Ramos (cell line): ENCODE results near the gene ATP13A2.

ENCODE experiments used
- in situ Hi-C: fragments of 300-500 bp; cut with MboI; formaldehyde crosslinking; loops from one replicate; pipeline ENCODE4 v1.14.3; 2022; ENCODE audit warnings: low sequenced_read_pairs; ENCODE audit not compliant: unreplicated experiment

The ATP13A2 gene

GRCh38 chr1:17033481-17033880 is 21.8 kb upstream of the ATP13A2 start:
- in situ Hi-C loops: no loop called here

GRCh38 chr1:17032741-17033140 is 21.0 kb upstream of the ATP13A2 start:
- in situ Hi-C loops: no loop called here

GRCh38 chr1:17031436-17031835 is 19.7 kb upstream of the ATP13A2 start:
- in situ Hi-C loops: no loop called here

- in situ Hi-C loops: no loop called here
These were observed 18.5 kb upstream of the ATP13A2 start for GRCh38 chr1:17030206-17030605.

GRCh38 chr1:17028662-17029188 is 17.0 kb upstream of the ATP13A2 start:
- in situ Hi-C loops: no loop called here

GRCh38 chr1:17027900-17028299 is 16.2 kb upstream of the ATP13A2 start:
- in situ Hi-C loops: no loop called here

GRCh38 chr1:17027403-17027802 is 15.7 kb upstream of the ATP13A2 start:
- in situ Hi-C loops: no loop called here

- in situ Hi-C loops: no loop called here
These were observed 13.0 kb upstream of the ATP13A2 start for GRCh38 chr1:17024721-17025120.

GRCh38 chr1:17023573-17023972 is 11.8 kb upstream of the ATP13A2 start:
- in situ Hi-C loops: no loop called here

GRCh38 chr1:17023102-17023501 is 11.4 kb upstream of the ATP13A2 start:
- in situ Hi-C loops: no loop called here

- in situ Hi-C loops: no loop called here
These were observed 10.2 kb upstream of the ATP13A2 start for GRCh38 chr1:17021896-17022295.

GRCh38 chr1:17020502-17020901 is 8.8 kb upstream of the ATP13A2 start:
- in situ Hi-C loops: no loop called here

- in situ Hi-C loops: no loop called here
These were observed 7.1 kb upstream of the ATP13A2 start for GRCh38 chr1:17018849-17019248.

- in situ Hi-C loops: no loop called here
These were observed 5.7 kb upstream of the ATP13A2 start for GRCh38 chr1:17017435-17017834.

- in situ Hi-C loops: no loop called here
These were observed 4.6 kb upstream of the ATP13A2 start for GRCh38 chr1:17016317-17016661.

GRCh38 chr1:17014671-17015567 is 3.2 kb upstream of the ATP13A2 start:
- in situ Hi-C loops: no loop called here

- in situ Hi-C loops: no loop called here
These were observed 2.0 kb upstream of the ATP13A2 start for GRCh38 chr1:17013491-17014320.

GRCh38 chr1:17012775-17013490 is 1.2 kb upstream of the ATP13A2 start:
- in situ Hi-C loops: no loop called here

- in situ Hi-C loops: no loop called here
These were observed 663 bp downstream of the ATP13A2 start for GRCh38 chr1:17011092-17011438.

GRCh38 chr1:17009706-17010105 is 2.0 kb downstream of the ATP13A2 start:
- in situ Hi-C loops: no loop called here
